ENCODE data around the gene KIF17. TPM values are rescaled to one million over a fixed set of nuclear protein-coding genes. Genes with fewer than 3 reads are reported as not detected.

The KIF17 gene
- total and polyA plus RNA-seq, 2 of the 8 experiments (the other 6 are each of a cell fraction or from before 2014, with no cell fraction given): 6.9 to 10.4 TPM

DNA sequence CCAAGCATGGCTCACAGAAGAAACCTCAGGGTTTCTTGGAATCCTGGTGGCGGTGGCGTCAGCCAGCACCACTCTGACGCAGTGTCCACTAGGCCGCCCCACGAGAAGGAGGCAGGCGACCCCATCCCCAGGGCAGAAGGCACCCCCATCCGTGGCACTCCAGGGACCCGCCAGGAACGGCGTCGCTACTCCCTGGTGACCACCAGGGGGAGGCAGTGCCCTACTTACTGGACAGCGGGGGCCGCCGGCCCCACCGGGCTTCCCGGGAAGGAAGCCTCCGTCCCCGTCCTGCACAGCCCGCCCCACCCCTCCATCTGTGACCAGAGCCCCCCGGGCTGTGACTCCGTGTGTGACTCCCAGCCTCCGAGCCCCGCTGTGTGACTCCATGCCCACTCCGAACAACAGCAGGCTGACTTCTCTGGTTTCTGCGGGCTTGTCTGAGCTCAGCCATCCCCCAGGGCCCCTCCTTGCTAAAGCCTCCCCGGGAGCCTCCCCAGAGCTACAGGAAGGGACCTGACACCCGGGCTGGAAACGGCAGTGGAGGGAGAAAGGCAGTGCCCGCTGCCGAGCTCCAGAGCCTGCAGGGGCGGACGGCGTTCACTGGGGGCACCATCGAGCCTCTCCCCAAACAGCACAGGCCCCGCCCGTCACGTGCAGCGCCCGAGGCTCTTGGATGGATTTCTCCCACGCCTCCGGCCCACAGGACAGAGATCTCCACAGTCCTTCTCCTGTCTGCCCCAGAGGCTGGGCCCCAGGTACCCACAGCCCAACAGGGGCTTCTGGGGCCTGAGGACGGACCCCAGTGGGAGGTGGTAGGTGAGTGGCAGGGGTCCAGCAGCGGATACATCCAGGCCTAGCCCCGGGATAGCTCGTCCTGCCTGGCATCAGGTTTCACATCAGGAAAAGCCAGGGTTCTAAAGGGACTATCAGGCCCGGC, 21.1 kb downstream of the KIF17 start (continued):
- TF ChIP-seq SRF (IDR thresholded peaks at IDR 0.05; ENCODE audit: low read depth, low read length) (no peak), KDM1A (IDR thresholded peaks at IDR 0.05; ENCODE audit: borderline replicate concordance, low read length) (0 out of 2 replicates have a peak, but pooled peaks have one; percentile 59), E2F6 (IDR thresholded peaks at IDR 0.05) (peak; percentile 66), EP300 (IDR thresholded peaks at IDR 0.05; ENCODE audit: borderline replicate concordance in 1 of 2, low read depth in 2 of 2, low read length in 2 of 2) (no peak; a peak in 1 of 3 replicates), USF2 (IDR thresholded peaks at IDR 0.05; ENCODE audit: low read length) (peak; percentile 81), CTBP2 (IDR thresholded peaks at IDR 0.05; ENCODE audit: borderline replicate concordance, insufficient read depth, insufficient read length, low read length) (peak; percentile 53), RBBP5 (IDR thresholded peaks at IDR 0.05; ENCODE audit: borderline replicate concordance, low read depth, low read length) (0 out of 2 replicates have a peak, but pooled peaks have one; percentile 41)
